ENCODE data around the gene PLA2G2F. TPM values are rescaled to one million over a fixed set of nuclear protein-coding genes. Genes with fewer than 3 reads are reported as not detected.

The PLA2G2F gene
- total RNA-seq, 1 experiment from 2014 or later, result not detected

GRCh38 chr1:20198918-20199317, 59.8 kb downstream of the PLA2G2F start:
- intact Hi-C loops (cut with micrococcal nuclease; ENCODE audit: unreplicated experiment), result loop anchor here (5.0 kb wide), 1 partner anchor 282 kb away; no protein-coding TSS in a partner anchor
- no peaks in the 10 kb centered on the region for H3K9me3 ChIP-seq (ENCODE audit: control insufficient read depth, insufficient read depth, low read depth, low read length)
- no peaks in the 10 kb centered on the region for H3K36me3 ChIP-seq (ENCODE audit: control insufficient read depth, insufficient read depth, low read length)
- H3K4me3 ChIP-seq (ENCODE audit: low read depth in 2 of 2, low read length in 2 of 2), result no peak overlapping the region
- ChIA-PET CTCF (no interaction called here), POLR2A (no interaction called here)
- H3K4me1 ChIP-seq (ENCODE audit: control insufficient read depth, insufficient read depth, low read length), result no peaks in the 10 kb centered on the region
- no TSS peak for BruUV-seq (replicated peaks)
- TF ChIP-seq POLR2AphosphoS5 (IDR thresholded peaks at IDR 0.05; ENCODE audit: low read depth, low read length), result no peak
- no peak for TF ChIP-seq CTCF (IDR thresholded peaks at IDR 0.05)
- TF ChIP-seq REST (IDR thresholded peaks at IDR 0.05; ENCODE audit: insufficient read depth in 1 of 2, low read depth in 2 of 2, low read length in 1 of 2), result no peak
- TF ChIP-seq SIN3A (IDR thresholded peaks at IDR 0.05; ENCODE audit: borderline replicate concordance, insufficient read depth, low read depth, low read length), result no peak
- no peak for TF ChIP-seq TCF7L2 (IDR thresholded peaks at IDR 0.05; ENCODE audit: low read depth, low read length)
- H3K27me3 ChIP-seq (ENCODE audit: control insufficient read depth, insufficient read depth, low read length), result peaks cover 14% of the 10 kb centered on the region
- ATAC-seq (no peak), DNase-seq (ENCODE audit: low read depth, low spot score) (no peak)
- no peak overlapping the region for H3K27ac ChIP-seq (ENCODE audit: low read length)
- in situ Hi-C loops (cut with HindIII; ENCODE audit: low pct_unique_long_range_greater_than_20kb, low sequenced_read_pairs), result no loop called here

- CTCF ChIA-PET, result no interaction called here
These were observed 60.3 kb downstream of the PLA2G2F start for GRCh38 chr1:20199403-20199802.

More at GRCh38 chr1:20199403-20199802, 60.3 kb downstream of the PLA2G2F start:
- H3K27me3 ChIP-seq (ENCODE audit: control insufficient read depth, insufficient read depth, low read length), result peaks cover 13% of the 10 kb centered on the region
- H3K9me3 ChIP-seq (ENCODE audit: control insufficient read depth, insufficient read depth, low read depth, low read length), result no peaks in the 10 kb centered on the region
- no peak overlapping the region for H3K27ac ChIP-seq (ENCODE audit: low read length)
- DNase-seq (ENCODE audit: low read depth, low spot score) (no peak), ATAC-seq (no peak)
- intact Hi-C loops (cut with micrococcal nuclease; ENCODE audit: unreplicated experiment) (loop anchor here (5.0 kb wide), 1 partner anchor 282 kb away; no protein-coding TSS in a partner anchor), in situ Hi-C loops (cut with HindIII; ENCODE audit: low pct_unique_long_range_greater_than_20kb, low sequenced_read_pairs) (no loop called here)
- no TSS peak for BruUV-seq (replicated peaks)
- H3K4me3 ChIP-seq (ENCODE audit: low read depth in 2 of 2, low read length in 2 of 2), result no peak overlapping the region
- H3K36me3 ChIP-seq (ENCODE audit: control insufficient read depth, insufficient read depth, low read length), result no peaks in the 10 kb centered on the region
- H3K4me1 ChIP-seq (ENCODE audit: control insufficient read depth, insufficient read depth, low read length), result no peaks in the 10 kb centered on the region
- TF ChIP-seq POLR2AphosphoS5 (IDR thresholded peaks at IDR 0.05; ENCODE audit: low read depth, low read length) (no peak), TCF7L2 (IDR thresholded peaks at IDR 0.05; ENCODE audit: low read depth, low read length) (no peak), REST (IDR thresholded peaks at IDR 0.05; ENCODE audit: insufficient read depth in 1 of 2, low read depth in 2 of 2, low read length in 1 of 2) (no peak), CTCF (IDR thresholded peaks at IDR 0.05) (no peak), SIN3A (IDR thresholded peaks at IDR 0.05; ENCODE audit: borderline replicate concordance, insufficient read depth, low read depth, low read length) (no peak)
- POLR2A ChIA-PET, result no interaction called here
